Measurements from ENCODE around the gene ENTPD8.

- TF ChIP-seq CTCF (IDR thresholded peaks at IDR 0.05) (no peak), POLR2A (IDR thresholded peaks at IDR 0.05) (no peak)
Observed at GRCh38 chr9:137408651-137409405, 32.3 kb downstream of the ENTPD8 start.

Measured in uterus (tissue), 2 donors.